AG04450 (cell line): Measurements from ENCODE around the gene ATP6V1G2. TPM values are rescaled to one million over a fixed set of nuclear protein-coding genes. Genes with fewer than 3 reads are reported as not detected.
A peak's percentile ranks its signal among the peaks of the same experiment; 100 is the strongest.
"Not testable (repeated sequence)": the region's sequence is repeated elsewhere in the genome, so short reads cannot be mapped to it uniquely, and the experiment has no call there.

Experiments used
- CTCF ChIA-PET: fragments of 300-600, 350-600 bp; formaldehyde crosslinking; extraction: SDS; loops from one replicate; lab custom pipeline; 2022; ENCODE audit warnings: antibody characterized with exemption, inconsistent platforms; lab: Charles Lee
- POLR2A ChIA-PET: fragments of 350-600 bp; formaldehyde crosslinking; extraction: SDS; loops from one replicate; lab custom pipeline; 2021; ENCODE audit warnings: antibody characterized with exemption, inconsistent platforms; lab: Yijun Ruan, JAX
- DNase-seq: peaks from one replicate; pipeline ENCODE4 v3.0.0-alpha.2; 2011; ENCODE audit warnings: low read depth, low spot score
- H3K27ac ChIP-seq: one replicate; pipeline ENCODE4 v1.5.1; 2012; ENCODE audit warnings: low read depth, low read length, control low read depth
- H3K27me3 ChIP-seq: one replicate; pipeline ENCODE4 v1.6.0; 2012; ENCODE audit warnings: low read length; ENCODE audit not compliant: control insufficient read depth, insufficient read depth
- H3K4me3 ChIP-seq: 2 replicates; pipeline ENCODE4 v1.5.1; 2011; ENCODE audit warnings: mild to moderate bottlenecking, low read depth, low read length, control low read depth
- H3K9me3 ChIP-seq: 2 replicates; pipeline ENCODE4 v1.5.1; 2012; ENCODE audit warnings: low read length; ENCODE audit not compliant: control insufficient read depth, insufficient read depth
- polyA minus RNA-seq: library from RNA; depleted of rRNA, polyadenylated mRNA; stranded (reverse); fragments of >200 nt; gene quantifications from 2 replicates; pipeline ENCODE4 v1.2.3, GENCODE V29; 2011; rRNA and poly(A)+ RNA removed
- polyA plus RNA-seq: library from polyadenylated mRNA; depleted of rRNA; stranded (reverse); fragments of >200 nt; gene quantifications from 2 replicates; pipeline ENCODE4 v1.2.3, GENCODE V29; 2011; rRNA removed
- TF ChIP-seq, protein P1 (sequence below): IDR thresholded peaks from 2 replicates; pipeline ENCODE4 v1.5.1; 2011; ENCODE audit warnings: low read depth, low read length, control low read depth, inconsistent platforms

The ATP6V1G2 gene
- polyA plus RNA-seq (12.5 and 14.6 TPM in 2 replicates), polyA minus RNA-seq (2.8 and 5.7 TPM in 2 replicates)

DNA sequence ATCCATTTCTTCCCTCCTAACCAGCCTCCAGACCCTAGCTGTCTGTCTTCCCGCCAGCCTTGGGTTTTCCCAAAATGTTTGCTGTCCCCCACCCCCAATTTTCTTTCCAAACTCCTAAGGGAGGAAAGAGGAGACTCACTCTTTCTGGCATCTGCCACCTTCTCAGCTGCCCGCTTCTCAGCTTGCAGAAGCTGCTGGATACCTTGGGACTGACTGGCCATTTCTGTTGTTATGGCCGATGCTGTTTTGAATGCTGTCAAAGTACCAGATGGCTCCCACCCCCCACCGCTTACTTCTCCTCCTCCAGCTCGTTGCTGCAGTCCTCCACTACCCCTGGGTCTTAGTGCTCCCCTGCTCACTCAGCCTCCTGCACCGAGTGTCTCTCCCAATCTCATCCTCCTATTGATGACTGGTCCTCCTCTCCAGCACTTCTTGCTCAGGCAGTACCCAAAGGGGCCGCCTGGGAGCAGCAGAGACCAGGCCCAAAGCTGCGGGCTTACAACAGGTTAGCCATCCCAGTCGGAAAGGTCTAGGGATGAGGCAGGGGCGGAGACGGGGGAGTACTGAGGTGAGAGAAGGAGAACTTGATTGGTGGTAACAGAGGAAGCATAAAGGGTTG, at the start of gene ATP6V1G2:
Gene ATP6V1G2 (minus strand): TSS at position 270 of the 619 bp plus-strand sequence. CDS start 49 bp downstream, at position 221.
- DNase-seq = peak; percentile 86
- TF ChIP-seq, protein P1, sequence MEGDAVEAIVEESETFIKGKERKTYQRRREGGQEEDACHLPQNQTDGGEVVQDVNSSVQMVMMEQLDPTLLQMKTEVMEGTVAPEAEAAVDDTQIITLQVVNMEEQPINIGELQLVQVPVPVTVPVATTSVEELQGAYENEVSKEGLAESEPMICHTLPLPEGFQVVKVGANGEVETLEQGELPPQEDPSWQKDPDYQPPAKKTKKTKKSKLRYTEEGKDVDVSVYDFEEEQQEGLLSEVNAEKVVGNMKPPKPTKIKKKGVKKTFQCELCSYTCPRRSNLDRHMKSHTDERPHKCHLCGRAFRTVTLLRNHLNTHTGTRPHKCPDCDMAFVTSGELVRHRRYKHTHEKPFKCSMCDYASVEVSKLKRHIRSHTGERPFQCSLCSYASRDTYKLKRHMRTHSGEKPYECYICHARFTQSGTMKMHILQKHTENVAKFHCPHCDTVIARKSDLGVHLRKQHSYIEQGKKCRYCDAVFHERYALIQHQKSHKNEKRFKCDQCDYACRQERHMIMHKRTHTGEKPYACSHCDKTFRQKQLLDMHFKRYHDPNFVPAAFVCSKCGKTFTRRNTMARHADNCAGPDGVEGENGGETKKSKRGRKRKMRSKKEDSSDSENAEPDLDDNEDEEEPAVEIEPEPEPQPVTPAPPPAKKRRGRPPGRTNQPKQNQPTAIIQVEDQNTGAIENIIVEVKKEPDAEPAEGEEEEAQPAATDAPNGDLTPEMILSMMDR = peak; percentile 99
- peak within 1 kb of the TSS; percentile 52 for H3K27ac ChIP-seq
- POLR2A ChIA-PET = interaction anchor here (0.7 to 2.7 kb wide), 3 partner anchors 20 to 281 kb away, joined by 4 to 17 read pairs (median 6); partner anchors contain the start of gene HSPA1B
- peak within 1 kb of the TSS; percentile 75 for H3K4me3 ChIP-seq
- H3K27me3 ChIP-seq = no peaks in the 10 kb centered on the region
- CTCF ChIA-PET = interaction anchor here (0.6 to 14.1 kb wide), 18 partner anchors 15 to 649 kb away, joined by 3 to 388 read pairs (median 4); partner anchors contain the start of genes EHMT2, GPANK1, LTB and NCR3
- H3K9me3 ChIP-seq = peaks cover 3% of the 10 kb centered on the region; the same call in 1 of the 2 replicates

DNA sequence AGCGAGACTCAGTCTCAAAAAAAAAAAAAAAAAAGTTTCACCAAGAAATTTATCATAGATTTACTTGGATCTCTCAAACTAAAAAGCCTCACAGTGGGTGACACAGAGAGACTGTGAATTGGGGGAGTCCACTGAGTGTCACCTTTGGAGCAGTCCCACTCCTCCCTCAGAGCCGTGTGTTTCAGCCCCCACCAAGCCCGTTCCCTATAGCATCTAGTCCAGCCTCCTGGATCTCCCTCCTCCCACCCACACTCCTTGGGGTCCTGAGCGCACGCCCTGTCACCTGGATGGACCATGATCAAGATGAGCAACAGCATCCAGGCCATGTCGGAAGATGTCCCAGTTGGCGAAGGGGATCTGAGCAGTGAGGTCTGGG, 46.0 kb upstream of the ATP6V1G2 start:
- Histone ChIP-seq H3K4me3 (no peak overlapping the region), H3K27me3 (no peaks in the 10 kb centered on the region), H3K9me3 (peaks cover 3% of the 10 kb centered on the region), H3K27ac (no peak overlapping the region)
- POLR2A ChIA-PET = no interaction called here
- DNase-seq = no peak
- CTCF ChIA-PET = interaction anchor here (1.2 to 10.4 kb wide), 3 partner anchors 8 to 47 kb away, joined by 4 to 388 read pairs (median 8); partner anchors contain the start of genes ATP6V1G2, DDX39B and NFKBIL1
- TF ChIP-seq, protein P1 = no peak

DNA sequence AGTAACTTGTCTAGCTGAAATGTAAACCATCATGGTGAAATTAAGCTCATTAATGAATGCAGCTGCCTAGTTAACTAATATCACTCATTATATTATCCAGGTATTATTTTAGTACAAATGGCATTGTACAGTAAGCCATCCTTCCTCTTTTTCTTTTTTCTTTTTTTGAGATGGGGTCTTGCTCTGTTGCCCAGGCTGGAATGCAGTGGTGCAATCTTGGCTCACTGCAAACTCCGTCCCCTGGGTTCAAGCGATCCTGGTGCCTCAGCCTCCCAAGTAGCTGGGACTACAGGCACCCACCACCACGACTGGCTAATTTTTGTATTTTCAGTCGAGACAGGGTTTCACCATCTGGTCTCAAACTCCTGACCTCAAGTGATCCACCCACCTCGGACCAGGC, 44.3 kb upstream of the ATP6V1G2 start:
- DNase-seq, H3K9me3 ChIP-seq, H3K27me3 ChIP-seq, H3K4me3 ChIP-seq, POLR2A ChIA-PET, H3K27ac ChIP-seq: not testable (repeated sequence)
- CTCF ChIA-PET = interaction anchor here (0.5 to 5.8 kb wide), 5 partner anchors 7 to 196 kb away, joined by 3 to 47 read pairs (median 7); partner anchors contain the start of genes ATP6V1G2 and LTB

DNA sequence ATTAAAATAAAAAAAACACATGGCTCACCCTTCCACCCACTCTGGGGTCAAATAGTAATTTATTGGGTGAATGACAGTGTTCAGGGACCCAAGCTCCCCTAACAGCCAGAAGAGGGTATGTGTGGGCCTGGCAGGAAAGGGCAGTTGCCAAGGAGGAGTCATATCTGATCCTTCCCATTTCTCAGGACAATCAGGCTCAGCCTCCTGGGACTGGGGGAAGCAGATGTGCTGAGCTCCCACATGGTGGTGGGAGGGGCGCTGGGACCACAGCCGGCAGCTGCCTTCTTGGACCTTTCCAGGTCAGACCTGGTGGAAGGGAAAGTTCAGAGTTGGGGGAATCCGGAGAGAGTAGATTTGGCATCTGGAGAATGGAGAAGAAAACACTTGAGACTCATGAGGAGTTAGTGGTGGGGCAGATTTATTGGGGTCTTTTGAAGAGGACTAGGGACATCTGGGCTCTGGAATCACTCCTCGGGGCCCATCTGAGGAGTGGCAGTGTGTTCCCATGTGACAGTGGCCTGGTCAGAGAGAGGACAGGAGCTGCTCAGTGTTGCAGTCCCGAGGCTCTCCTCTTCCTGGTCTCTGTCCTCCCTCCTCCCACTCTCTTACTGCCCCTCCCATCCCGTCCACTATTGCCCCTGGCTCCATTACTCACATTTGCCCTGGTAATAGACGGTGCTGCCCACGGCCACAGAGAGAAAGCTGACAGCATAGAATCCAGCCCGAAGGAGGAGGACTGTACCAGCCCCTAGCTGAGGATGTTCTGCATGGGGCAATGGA, 42.7 kb upstream of the ATP6V1G2 start:
- no peak for DNase-seq
- no peaks in the 10 kb centered on the region; the same call in 1 of the 2 replicates for H3K9me3 ChIP-seq
- TF ChIP-seq, protein P1 = no peak
- no peak overlapping the region for H3K4me3 ChIP-seq
- peaks cover 2% of the 10 kb centered on the region for H3K27me3 ChIP-seq
- no peak overlapping the region for H3K27ac ChIP-seq
- CTCF ChIA-PET = interaction anchor here (0.9 to 5.8 kb wide), 4 partner anchors 8 to 363 kb away, joined by 3 to 47 read pairs (median 10); partner anchors contain the start of genes ATP6V1G2 and LTB
- POLR2A ChIA-PET = interaction anchor here (0.6 kb wide), 1 partner anchor 42 kb away, joined by 4 read pairs; the partner anchor contains the start of gene NFKBIL1
